Liver (tissue), 3 donors: ENCODE measurements around the gene HIP1.

Source experiments
- EGR1 ChIP-seq, 2 donors: IDR thresholded peaks; 2 replicates each; pipeline ENCODE4 v1.6.1; 2016 to 2018; ENCODE audit warnings: antibody characterized with exemption in 2 of 2, low read depth in 2 of 2
- FOXA2 ChIP-seq: IDR thresholded peaks from 2 replicates; pipeline ENCODE4 v1.6.1; 2016; ENCODE audit warnings: antibody characterized with exemption
- GABPA ChIP-seq, 2 donors: IDR thresholded peaks in 1 of 2; conservative IDR thresholded peaks in 1 of 2; 2 replicates each; pipeline ENCODE4 v1.6.1; 2016; ENCODE audit warnings: antibody characterized with exemption in 2 of 2, mild to moderate bottlenecking in 1 of 2, moderate library complexity in 1 of 2
- HNF4A ChIP-seq, 2 donors: conservative IDR thresholded peaks; 2 replicates each; pipeline ENCODE4 v1.6.1; 2016; ENCODE audit warnings: antibody characterized with exemption in 2 of 2, mild to moderate bottlenecking in 2 of 2
- JUND ChIP-seq, 2 donors: IDR thresholded peaks; 2 replicates each; pipeline ENCODE4 v1.6.1; 2016; ENCODE audit warnings: antibody characterized with exemption in 2 of 2
- MAX ChIP-seq: IDR thresholded peaks from 2 replicates; pipeline ENCODE4 v1.6.1; 2016; ENCODE audit warnings: antibody characterized with exemption
- NR2F2 ChIP-seq: IDR thresholded peaks from 2 replicates; pipeline ENCODE4 v1.6.1; 2016; ENCODE audit warnings: antibody characterized with exemption
- RAD21 ChIP-seq, 2 donors: IDR thresholded peaks; 2 replicates each; pipeline ENCODE4 v1.6.1; 2016; ENCODE audit warnings: antibody characterized with exemption in 2 of 2, mild to moderate bottlenecking in 2 of 2
- RXRA ChIP-seq, 2 donors: IDR thresholded peaks; 2 replicates each; pipeline ENCODE4 v1.6.1; 2017 to 2018; ENCODE audit warnings: antibody characterized with exemption in 2 of 2, mild to moderate bottlenecking in 1 of 2
- SP1 ChIP-seq: IDR thresholded peaks from 2 replicates; pipeline ENCODE4 v1.6.1; 2018; ENCODE audit warnings: antibody characterized with exemption, mild to moderate bottlenecking
- TAF1 ChIP-seq: conservative IDR thresholded peaks from 2 replicates; pipeline ENCODE4 v1.6.1; 2016; ENCODE audit warnings: antibody characterized with exemption, mild to moderate bottlenecking
- YY1 ChIP-seq: IDR thresholded peaks from 2 replicates; pipeline ENCODE4 v1.6.1; 2016; ENCODE audit warnings: antibody characterized with exemption, mild to moderate bottlenecking
- TF ChIP-seq, protein P1 (sequence below): IDR thresholded peaks from 2 replicates; pipeline ENCODE4 v1.6.1; 2016; ENCODE audit warnings: antibody characterized with exemption, mild to moderate bottlenecking
- TF ChIP-seq, protein P2 (sequence below): fragments of 150-350 bp; IDR thresholded peaks from 2 replicates; pipeline ENCODE4 v1.5.1; 2017; ENCODE audit warnings: improper control_type of control experiment, low read depth, low read length; ENCODE audit not compliant: missing input control
- donor health status: healthy.
- donor health status: healthy.

DNA sequence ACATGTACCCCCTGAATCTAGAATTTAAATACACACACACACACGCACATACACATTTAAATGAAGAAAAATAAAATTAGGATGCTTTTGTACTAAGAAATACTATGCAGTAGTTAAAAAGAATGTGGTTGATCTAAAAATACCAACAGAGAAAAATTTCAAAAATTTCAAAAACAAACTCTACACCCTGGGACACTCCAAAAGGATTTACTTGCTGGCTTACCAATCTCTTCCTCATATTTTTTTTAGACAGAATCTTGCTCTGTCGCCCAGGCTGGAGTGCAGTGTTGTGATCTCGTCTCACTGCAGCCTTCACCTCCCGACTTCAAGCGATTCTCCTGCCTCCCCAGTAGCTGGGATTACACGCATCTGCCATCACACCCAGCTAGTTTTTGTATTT lies 80.9 kb downstream of the HIP1 start:
- TF ChIP-seq RXRA (IDR thresholded peaks at IDR 0.05) = no peak
- TF ChIP-seq, protein P1, sequence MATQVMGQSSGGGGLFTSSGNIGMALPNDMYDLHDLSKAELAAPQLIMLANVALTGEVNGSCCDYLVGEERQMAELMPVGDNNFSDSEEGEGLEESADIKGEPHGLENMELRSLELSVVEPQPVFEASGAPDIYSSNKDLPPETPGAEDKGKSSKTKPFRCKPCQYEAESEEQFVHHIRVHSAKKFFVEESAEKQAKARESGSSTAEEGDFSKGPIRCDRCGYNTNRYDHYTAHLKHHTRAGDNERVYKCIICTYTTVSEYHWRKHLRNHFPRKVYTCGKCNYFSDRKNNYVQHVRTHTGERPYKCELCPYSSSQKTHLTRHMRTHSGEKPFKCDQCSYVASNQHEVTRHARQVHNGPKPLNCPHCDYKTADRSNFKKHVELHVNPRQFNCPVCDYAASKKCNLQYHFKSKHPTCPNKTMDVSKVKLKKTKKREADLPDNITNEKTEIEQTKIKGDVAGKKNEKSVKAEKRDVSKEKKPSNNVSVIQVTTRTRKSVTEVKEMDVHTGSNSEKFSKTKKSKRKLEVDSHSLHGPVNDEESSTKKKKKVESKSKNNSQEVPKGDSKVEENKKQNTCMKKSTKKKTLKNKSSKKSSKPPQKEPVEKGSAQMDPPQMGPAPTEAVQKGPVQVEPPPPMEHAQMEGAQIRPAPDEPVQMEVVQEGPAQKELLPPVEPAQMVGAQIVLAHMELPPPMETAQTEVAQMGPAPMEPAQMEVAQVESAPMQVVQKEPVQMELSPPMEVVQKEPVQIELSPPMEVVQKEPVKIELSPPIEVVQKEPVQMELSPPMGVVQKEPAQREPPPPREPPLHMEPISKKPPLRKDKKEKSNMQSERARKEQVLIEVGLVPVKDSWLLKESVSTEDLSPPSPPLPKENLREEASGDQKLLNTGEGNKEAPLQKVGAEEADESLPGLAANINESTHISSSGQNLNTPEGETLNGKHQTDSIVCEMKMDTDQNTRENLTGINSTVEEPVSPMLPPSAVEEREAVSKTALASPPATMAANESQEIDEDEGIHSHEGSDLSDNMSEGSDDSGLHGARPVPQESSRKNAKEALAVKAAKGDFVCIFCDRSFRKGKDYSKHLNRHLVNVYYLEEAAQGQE = no peak
- TF ChIP-seq, protein P2, sequence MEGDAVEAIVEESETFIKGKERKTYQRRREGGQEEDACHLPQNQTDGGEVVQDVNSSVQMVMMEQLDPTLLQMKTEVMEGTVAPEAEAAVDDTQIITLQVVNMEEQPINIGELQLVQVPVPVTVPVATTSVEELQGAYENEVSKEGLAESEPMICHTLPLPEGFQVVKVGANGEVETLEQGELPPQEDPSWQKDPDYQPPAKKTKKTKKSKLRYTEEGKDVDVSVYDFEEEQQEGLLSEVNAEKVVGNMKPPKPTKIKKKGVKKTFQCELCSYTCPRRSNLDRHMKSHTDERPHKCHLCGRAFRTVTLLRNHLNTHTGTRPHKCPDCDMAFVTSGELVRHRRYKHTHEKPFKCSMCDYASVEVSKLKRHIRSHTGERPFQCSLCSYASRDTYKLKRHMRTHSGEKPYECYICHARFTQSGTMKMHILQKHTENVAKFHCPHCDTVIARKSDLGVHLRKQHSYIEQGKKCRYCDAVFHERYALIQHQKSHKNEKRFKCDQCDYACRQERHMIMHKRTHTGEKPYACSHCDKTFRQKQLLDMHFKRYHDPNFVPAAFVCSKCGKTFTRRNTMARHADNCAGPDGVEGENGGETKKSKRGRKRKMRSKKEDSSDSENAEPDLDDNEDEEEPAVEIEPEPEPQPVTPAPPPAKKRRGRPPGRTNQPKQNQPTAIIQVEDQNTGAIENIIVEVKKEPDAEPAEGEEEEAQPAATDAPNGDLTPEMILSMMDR = no peak
- TF ChIP-seq MAX = no peak
- no peak for TF ChIP-seq TAF1
- no peak for TF ChIP-seq HNF4A (conservative IDR thresholded peaks at IDR 0.05)
- TF ChIP-seq RAD21 (IDR thresholded peaks at IDR 0.05) = no peak
- no peak for TF ChIP-seq EGR1 (IDR thresholded peaks at IDR 0.05; ENCODE audit: low read depth in 2 of 2)
- no peak for TF ChIP-seq GABPA (IDR thresholded peaks at IDR 0.05 in 1 of 2, conservative IDR thresholded peaks at IDR 0.05 in 1 of 2)
- no peak for TF ChIP-seq SP1
- TF ChIP-seq YY1 = no peak
- TF ChIP-seq JUND (IDR thresholded peaks at IDR 0.05) = no peak
- TF ChIP-seq FOXA2 = no peak
- TF ChIP-seq NR2F2 = no peak
